GM21526 (cell line): ENCODE results near the gene LONRF2.
"Not testable (repeated sequence)": the region's sequence is repeated elsewhere in the genome, so short reads cannot be mapped to it uniquely, and the experiment has no call there.

Experiments used
- ATAC-seq: cut with Tn5 transposase; IDR thresholded peaks from one replicate; pipeline ENCODE4 v1.9.1; 2021; ENCODE audit warnings: moderate library complexity; ENCODE audit not compliant: unreplicated experiment, low FRiP score

LONRF2 gene

DNA sequence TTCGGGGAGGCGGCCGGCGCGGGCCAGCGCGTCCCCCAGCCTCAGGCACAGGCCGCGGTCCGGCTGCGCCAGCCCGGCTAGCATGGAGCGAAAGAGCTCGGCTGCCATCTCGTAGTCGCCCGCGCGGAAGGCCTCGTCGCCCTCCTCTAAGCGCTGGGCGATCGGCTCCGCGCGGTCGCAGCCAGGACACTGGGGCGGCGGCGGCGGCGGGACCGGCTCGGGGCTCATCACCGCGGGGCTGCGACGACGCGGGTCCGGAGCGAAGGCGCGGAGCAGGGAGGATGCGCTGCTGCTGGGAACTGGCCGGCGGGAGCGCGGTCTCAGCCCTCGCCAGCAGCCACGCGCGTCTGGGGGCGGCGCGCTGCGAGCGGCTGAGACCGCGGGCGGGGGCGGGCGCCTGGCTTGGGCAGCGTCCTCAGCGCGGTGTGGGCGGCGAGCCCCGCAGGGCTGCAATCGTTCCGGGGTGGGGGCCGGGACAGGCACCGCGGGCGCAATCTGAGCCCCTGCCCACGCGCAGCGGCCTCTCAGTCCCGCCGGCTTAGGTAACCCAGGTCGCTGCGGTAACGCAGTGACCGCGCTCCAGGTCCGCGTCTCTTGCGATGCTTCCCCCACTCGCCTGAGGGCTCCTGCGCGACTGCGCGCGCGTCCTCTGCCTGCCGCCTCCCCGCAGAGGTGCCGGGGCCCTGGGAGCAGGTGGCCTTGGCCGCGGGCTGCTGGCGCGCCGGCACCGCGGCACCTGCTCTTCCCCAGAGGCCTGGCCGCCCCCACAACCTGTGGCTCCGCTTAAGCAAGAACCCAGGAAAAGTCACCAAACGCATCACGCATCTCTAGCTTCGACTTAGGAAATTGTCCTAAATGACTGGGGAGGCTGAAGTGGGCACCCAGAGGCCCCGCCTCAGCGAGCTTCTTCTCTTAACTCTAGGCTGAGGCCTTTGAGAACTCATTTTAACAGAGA, at the start of gene LONRF2:
LONRF2 (minus strand) TSS at position 636 of the 955 bp plus-strand sequence; CDS start at position 228, 408 bp downstream.
- no peak for ATAC-seq

DNA sequence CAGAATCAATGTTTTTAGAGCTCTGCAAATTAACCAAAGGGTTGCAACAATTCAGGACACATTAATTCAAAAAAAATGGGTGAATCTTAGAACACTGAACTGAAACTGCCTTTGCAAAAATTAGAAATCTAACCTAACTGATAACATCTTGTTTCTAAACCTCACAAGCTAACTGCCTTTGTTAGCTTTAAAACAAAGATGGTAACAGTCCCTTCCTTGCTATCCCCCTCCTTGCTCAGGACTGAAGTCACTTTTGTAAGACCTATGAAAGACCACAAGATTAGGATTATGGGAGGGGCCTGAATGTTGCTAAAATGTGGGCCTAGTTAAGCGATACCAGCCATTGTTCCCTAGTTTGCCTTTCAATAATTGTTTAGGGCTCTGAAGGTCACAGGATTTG, 44.9 kb upstream of the LONRF2 start:
- ATAC-seq, result no peak

GRCh38 chr2:100365434-100365833, 43.1 kb upstream of the LONRF2 start:
- no peak for ATAC-seq

- ATAC-seq, result not testable (repeated sequence)
Observed at GRCh38 chr2:100362269-100362668, 40.0 kb upstream of the LONRF2 start.

DNA sequence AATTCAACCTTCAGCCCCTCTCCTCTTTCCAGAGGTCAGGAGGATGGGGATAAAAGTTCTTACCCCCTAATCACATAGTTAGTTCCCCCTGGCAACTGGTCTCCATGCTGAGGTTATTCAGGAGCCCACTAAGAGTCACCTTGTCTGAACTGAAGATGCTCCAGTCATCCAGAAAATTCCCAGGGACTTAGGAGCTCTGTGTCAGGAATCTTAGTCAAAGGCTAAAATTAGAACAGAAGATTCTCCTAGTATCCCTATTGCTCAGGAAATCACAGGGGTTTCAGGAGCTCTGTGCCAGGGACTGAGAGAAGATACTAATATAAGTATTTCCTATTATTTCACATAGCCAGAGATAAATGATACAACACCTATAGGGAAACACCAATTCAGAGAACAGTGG, 37.3 kb upstream of the LONRF2 start:
- ATAC-seq, result no peak

- ATAC-seq, result no peak
Observed at GRCh38 chr2:100358554-100358953, 36.3 kb upstream of the LONRF2 start.

DNA sequence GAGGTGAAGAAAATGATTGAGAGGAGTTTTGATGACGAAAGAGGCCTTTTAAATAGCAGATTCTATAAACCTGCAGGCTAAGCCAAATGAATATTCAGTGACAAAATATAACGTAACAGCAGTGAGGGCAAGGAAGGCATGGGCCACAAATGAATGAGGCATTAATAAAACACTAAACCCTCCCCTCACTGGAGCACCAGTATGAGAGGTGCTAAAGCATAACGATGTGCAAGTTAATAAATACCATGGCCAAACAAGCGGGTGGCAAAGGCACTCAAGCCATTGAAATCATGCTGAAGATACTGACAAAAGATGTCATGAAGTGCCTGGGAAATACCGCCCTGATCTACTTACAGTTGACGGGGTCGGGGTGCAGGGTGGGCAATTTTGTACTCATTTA, 30.2 kb upstream of the LONRF2 start:
- ATAC-seq, result no peak

- ATAC-seq, result no peak
Observed at GRCh38 chr2:100350661-100351185, 28.4 kb upstream of the LONRF2 start.

GRCh38 chr2:100345144-100345543, 22.8 kb upstream of the LONRF2 start:
- not testable (repeated sequence) for ATAC-seq

DNA sequence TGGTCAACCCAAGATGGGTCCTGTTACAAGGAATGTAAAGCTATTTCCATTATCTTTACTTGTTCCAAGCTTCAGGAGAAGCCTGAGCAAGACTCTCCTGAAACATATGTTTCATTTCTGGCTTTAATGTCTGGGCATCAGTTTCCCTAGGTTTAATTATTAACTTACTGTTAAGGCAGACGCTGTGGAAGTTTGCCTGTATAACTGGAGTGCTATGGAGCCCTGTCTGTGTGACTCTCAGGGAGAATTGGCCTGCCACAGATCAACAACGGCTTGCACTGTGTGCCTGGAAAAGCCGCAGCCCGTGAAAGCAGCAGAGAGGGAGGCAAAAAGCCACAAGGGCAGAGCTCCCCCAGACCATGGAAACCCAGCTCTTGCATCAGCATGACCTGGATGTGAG, 22.1 kb upstream of the LONRF2 start:
- no peak for ATAC-seq

DNA sequence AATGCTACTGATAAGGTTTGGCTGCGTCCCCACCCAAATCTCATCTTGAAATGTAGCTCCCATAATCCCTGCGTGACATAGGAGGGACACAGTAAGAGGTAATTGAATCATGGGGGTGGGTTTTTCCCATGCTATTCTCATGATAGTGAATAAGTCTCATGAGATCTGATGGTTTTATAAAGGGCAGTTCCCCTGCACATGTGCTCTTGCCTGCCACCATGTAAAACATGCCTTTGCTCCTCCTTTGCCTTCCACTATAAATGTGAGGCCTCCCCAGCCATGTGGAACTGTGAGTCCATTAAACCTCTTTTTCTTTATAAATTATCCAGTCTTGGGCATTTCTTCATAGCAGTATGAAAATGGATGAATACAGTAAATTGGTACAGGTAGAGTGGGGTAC, 20.2 kb upstream of the LONRF2 start:
- not testable (repeated sequence) for ATAC-seq

DNA sequence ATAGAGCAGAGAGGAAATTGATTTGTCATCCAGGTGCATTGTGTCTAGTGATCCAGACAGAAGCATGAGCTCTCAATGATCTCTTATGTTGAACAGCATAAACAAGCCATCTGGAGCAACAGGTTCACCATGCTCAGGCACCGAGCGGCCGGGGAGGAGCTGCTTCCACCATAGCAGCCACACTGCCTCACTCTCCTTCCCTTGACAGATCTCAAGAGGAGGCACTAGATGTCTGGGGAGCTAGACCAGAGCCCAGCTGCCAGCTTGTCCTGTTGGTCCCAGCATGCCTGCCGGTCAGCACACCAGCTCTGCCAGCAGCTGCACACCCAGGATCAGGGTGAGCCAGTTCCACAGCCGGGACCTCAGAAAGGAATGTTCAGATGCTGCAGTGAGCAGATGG, 17.5 kb upstream of the LONRF2 start:
- ATAC-seq, result no peak

DNA sequence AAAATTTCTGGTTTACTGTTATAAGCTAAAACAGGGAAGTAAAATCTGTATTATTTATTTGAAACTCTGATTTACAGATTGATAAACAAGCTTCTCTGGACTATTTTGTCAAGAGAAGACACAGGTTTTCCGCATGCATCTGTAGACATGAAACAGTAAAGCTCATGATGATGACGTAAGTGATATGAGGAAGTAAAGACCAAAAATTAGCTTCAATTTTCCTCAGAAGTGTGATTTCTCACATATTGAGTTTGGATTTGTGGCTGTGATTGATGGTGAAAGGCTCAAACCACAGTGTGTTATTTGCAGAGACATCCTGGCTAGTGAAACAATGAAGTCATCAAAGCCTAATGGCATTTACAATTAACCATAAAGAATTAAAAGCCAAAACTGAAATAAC, 12.6 kb upstream of the LONRF2 start:
- no peak for ATAC-seq

- ATAC-seq, result no peak
Observed at GRCh38 chr2:100327742-100328141, 5.4 kb upstream of the LONRF2 start.

- no peak for ATAC-seq
Observed at GRCh38 chr2:100321179-100321865, 979 bp downstream of the LONRF2 start.

DNA sequence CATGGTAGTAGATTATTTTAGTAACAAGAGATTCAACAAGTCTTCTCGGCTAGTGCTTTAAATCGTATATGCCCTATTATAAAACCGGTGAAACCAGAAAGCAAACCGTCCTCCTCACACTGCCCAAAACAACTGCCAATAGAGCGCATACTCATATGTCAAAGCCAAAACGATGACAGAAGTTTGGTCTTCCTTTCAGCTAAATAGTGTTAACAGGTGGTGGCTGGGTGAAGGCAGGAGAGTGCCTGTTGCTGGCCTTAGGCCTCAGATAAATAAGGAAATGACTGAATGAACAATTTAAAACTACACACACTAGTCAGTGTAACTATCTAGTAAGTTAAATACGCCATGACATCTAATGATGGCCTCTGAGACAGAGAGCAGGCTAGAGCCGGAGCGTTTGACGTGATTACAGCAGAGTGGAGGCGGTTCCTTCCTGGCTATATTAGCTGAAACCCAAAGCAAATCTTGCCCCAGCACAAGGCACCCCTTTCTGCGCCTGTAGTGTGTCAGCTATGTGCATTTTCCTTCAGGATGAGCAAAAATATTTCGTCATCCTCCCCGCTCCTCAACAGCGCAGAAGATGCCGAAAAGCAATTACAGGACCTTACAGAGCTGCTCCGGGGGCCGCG, 1.6 kb downstream of the LONRF2 start:
- ATAC-seq, result no peak

DNA sequence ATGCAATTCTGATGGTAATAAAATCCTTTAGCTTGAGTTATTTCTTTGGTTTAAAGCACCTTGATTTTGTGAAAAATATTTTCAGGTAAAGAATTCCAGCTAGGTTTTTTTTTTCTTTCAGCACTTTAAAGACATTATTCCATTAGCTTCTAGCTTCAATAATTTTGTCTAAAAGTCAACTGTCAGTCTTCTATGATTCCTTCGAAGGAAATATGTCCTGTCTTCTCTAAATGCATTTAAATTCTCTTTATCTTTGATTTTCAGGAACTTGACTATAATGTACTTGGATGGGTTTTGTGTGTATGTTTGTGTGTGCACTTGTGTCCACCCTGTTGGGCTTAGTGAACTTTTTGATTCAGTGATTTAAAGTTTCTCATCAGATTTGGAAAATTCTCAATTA, 4.7 kb downstream of the LONRF2 start:
- no peak for ATAC-seq

DNA sequence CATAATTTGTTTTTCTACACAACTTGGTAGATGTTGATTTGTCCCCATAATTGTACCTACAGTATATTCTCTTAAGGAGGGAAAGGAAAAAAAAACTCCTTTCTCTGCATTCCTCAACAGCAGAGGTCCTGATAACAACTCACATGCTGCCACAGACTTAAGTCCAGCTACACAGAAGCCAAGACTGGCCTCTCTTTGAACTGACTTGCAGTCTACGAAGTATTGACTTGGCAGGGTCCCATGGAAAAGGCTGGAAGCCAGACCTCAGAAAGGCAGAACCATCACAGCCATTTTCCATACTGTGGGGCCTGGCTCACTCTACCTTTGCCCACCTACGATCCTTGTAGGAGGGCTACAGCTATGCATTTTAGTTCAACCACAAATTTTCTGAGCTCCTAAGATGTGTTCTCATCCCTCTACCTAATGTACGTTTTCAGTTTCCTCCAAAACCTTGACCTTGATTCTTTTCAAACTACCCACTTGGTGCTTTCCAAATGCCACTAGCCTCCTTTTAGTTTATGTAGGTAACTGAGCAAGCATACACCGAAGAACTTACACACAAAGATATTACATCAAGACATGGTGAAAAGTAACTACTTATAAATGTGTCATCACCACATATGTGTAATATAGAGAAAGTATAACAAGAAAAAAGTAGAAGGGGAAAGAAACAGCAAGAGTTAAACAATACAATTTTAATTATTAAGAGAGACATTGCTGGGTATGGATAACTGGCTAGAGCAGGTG, 12.2 kb downstream of the LONRF2 start:
- no peak for ATAC-seq

DNA sequence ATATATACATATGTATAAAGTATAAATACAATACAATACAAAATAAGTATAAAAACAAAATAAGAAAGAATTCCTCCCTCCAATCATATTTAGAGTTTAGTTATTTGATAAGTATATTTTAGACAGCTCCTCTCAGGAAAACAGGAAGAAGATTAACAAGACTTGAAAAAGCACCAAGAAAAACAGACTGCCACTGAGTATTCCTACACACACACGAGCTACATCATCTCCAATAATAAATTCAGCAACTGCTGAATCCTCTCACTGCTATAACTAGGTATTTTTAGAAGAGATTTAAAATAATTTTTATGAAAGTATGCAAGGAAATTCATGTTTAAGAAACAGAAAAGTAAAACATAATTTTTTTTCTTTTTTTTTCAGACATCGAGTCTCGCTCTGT, 13.0 kb downstream of the LONRF2 start:
- ATAC-seq, result no peak

DNA sequence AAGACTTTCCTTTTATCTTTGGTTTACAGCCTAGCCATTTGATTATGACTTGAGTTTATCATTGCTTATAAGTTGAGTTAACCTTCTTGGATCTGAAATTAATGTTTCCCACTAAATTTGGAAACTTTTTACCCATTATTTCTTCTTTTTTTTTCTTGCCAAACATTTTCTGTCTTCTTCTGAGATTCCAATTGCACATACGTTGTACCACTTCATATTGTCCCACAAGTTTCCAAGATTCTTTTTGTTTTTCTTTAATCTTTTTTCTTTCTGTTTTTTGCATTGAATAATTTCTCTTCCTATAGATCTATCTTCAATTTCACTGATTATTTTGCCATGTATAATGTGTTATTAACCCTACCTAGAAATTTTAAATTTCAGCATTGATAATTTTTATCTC, 18.6 kb downstream of the LONRF2 start:
- ATAC-seq, result no peak

DNA sequence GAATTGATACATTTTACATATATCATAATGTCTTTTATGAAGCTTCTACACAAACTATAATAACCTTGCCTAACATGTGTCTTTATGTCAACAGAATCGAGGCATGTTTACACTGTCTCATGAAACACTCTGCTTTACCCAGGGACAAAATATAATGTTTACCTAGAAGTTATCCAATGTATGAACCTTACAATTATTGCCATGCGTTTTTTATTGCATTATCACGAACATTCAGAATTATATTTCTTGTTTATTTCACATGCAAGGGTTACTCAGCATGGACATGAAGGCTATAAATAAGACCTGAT, 19.8 kb downstream of the LONRF2 start:
- no peak for ATAC-seq
